Coronary artery (tissue), 2 donors: Measurements from ENCODE around the gene ATP5MC2.
"Not testable (repeated sequence)": the region's sequence is repeated elsewhere in the genome, so short reads cannot be mapped to it uniquely, and the experiment has no call there.

Experiments used
- DNase-seq: peaks from one replicate; pipeline ENCODE4 v3.0.0-alpha.2; 2017; ENCODE audit warnings: low spot score
- H3K27ac ChIP-seq, 2 donors: fragments of 200-600 bp; sonication (generic); one replicate each; pipeline ENCODE4 v1.5.1; 2016 to 2019
- H3K4me3 ChIP-seq: fragments of 200-600 bp; sonication (generic); 2 replicates; pipeline ENCODE4 v1.5.1; 2016; ENCODE audit warnings: mild to moderate bottlenecking, moderate library complexity
- CTCF ChIP-seq: fragments of 200-600 bp; sonication (generic); IDR thresholded peaks from one replicate; pipeline ENCODE4 v1.5.1; 2019; ENCODE audit warnings: antibody characterized with exemption

The ATP5MC2 gene

GRCh38 chr12:53694756-53695151 lies 18.9 kb upstream of the ATP5MC2 start:
- TF ChIP-seq CTCF: no peak
- no peak for DNase-seq
- Histone ChIP-seq H3K27ac (no peak overlapping the region), H3K4me3 (peak overlapping the region; percentile 63)

- no peak for DNase-seq
- no peak overlapping the region for H3K4me3 ChIP-seq
- H3K27ac ChIP-seq: no peak overlapping the region
- no peak for TF ChIP-seq CTCF
Measured at GRCh38 chr12:53688134-53688533, 12.3 kb upstream of the ATP5MC2 start.

- Histone ChIP-seq H3K27ac (peak overlapping the region in 1 of 2 donors; percentile 52), H3K4me3 (no peak overlapping the region)
- no peak for DNase-seq
- TF ChIP-seq CTCF: no peak
Measured at GRCh38 chr12:53686436-53686835, 10.6 kb upstream of the ATP5MC2 start.

GRCh38 chr12:53684654-53685220 lies 8.9 kb upstream of the ATP5MC2 start:
- TF ChIP-seq CTCF: no peak
- no peak for DNase-seq

GRCh38 chr12:53683983-53684382 lies 8.1 kb upstream of the ATP5MC2 start:
- DNase-seq: no peak
- Histone ChIP-seq H3K27ac (no peak overlapping the region), H3K4me3 (no peak overlapping the region)
- no peak for TF ChIP-seq CTCF

More at GRCh38 chr12:53684654-53685220, 8.9 kb upstream of the ATP5MC2 start:
- Histone ChIP-seq H3K27ac (no peak overlapping the region), H3K4me3 (no peak overlapping the region)

- H3K27ac ChIP-seq: no peak overlapping the region
- DNase-seq: no peak
- H3K4me3 ChIP-seq: no peak overlapping the region
- no peak for TF ChIP-seq CTCF
Measured at GRCh38 chr12:53683494-53683893, 7.6 kb upstream of the ATP5MC2 start.

- not testable (repeated sequence) for H3K27ac ChIP-seq, DNase-seq, H3K4me3 ChIP-seq
Measured at GRCh38 chr12:53680061-53680460, 4.2 kb upstream of the ATP5MC2 start.

- Histone ChIP-seq H3K27ac (peak overlapping the region; percentile 91 to 95), H3K4me3 (peak overlapping the region; percentile 85)
- no peak for DNase-seq
- no peak for TF ChIP-seq CTCF
Measured at GRCh38 chr12:53677800-53678148, 1.9 kb upstream of the ATP5MC2 start.
